Activated B cell treated with CpG ODN at 0.5 μM for 24 hours (primary cell): ENCODE results near the gene ASIC4. TPM values are rescaled to one million over a fixed set of nuclear protein-coding genes. Genes with fewer than 3 reads are reported as not detected.

ENCODE experiments used
- ATAC-seq: fragments of 200-7000 bp; cut with Tn5 transposase; one replicate; pipeline ENCODE4 v1.10.0; 2021; ENCODE audit warnings: low read depth, mild to moderate bottlenecking, moderate library complexity
- CTCF ChIA-PET: fragments of 350-600 bp; sonication (Branson Sonifier 250); formaldehyde crosslinking; loops from one replicate; lab custom pipeline; 2021; ENCODE audit warnings: antibody characterized with exemption; lab: Charles Lee
- POLR2A ChIA-PET: fragments of 350-600 bp; sonication (Branson Sonifier 250); formaldehyde crosslinking; loops from one replicate; lab custom pipeline; 2021; ENCODE audit warnings: antibody characterized with exemption; lab: Charles Lee
- DNase-seq: peaks from one replicate; pipeline ENCODE4 v3.0.0; 2022
- H3K27ac Mint-ChIP-seq: one replicate; pipeline ENCODE4 v1.8.0; 2020; ENCODE audit warnings: mixed read lengths
- H3K27me3 Mint-ChIP-seq: one replicate; pipeline ENCODE4 v1.8.0; 2021; ENCODE audit warnings: mixed read lengths
- H3K36me3 Mint-ChIP-seq: one replicate; pipeline ENCODE4 v1.8.0; 2021; ENCODE audit warnings: low read depth, mixed read lengths
- H3K4me1 Mint-ChIP-seq: one replicate; pipeline ENCODE4 v1.8.0; 2021; ENCODE audit warnings: mixed read lengths
- H3K4me3 Mint-ChIP-seq: one replicate; pipeline ENCODE4 v1.8.0; 2020; ENCODE audit warnings: mild to moderate bottlenecking, mixed read lengths
- H3K9me3 Mint-ChIP-seq: one replicate; pipeline ENCODE4 v1.8.0; 2020; ENCODE audit warnings: mixed read lengths
- intact Hi-C: fragments of 100-400 bp; cut with micrococcal nuclease; formaldehyde crosslinking; loops from one replicate; pipeline ENCODE4 v1.15.1; 2024
- total RNA-seq: library from RNA; stranded (reverse); gene quantifications from 2 replicates; pipeline ENCODE4 v1.2.3, GENCODE V29; 2022
- TF ChIP-seq, protein P1 (sequence below): fragments of 200-600 bp; IDR thresholded peaks from one replicate; pipeline ENCODE4 v1.8.0; 2022; ENCODE audit warnings: antibody characterized with exemption, mild to moderate bottlenecking

ASIC4 gene
- total RNA-seq, 1 donor from 2014 or later: not detected

DNA sequence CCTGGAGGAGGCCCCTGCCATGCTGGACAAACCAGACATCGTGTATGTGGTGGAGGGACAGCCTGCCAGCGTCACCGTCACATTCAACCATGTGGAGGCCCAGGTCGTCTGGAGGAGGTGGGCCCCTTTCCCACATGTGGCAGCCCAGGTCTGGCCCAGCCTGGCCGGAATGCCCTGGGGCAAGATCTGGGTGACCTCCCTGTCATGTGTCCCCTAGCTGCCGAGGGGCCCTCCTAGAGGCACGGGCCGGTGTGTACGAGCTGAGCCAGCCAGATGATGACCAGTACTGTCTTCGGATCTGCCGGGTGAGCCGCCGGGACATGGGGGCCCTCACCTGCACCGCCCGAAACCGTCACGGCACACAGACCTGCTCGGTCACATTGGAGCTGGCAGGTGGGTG lies 40.8 kb upstream of the ASIC4 start:
- H3K27ac Mint-ChIP-seq: no peak overlapping the region
- POLR2A ChIA-PET: no interaction called here
- DNase-seq (no peak), ATAC-seq (no peak)
- H3K9me3 Mint-ChIP-seq: no peaks in the 10 kb centered on the region
- TF ChIP-seq, protein P1, sequence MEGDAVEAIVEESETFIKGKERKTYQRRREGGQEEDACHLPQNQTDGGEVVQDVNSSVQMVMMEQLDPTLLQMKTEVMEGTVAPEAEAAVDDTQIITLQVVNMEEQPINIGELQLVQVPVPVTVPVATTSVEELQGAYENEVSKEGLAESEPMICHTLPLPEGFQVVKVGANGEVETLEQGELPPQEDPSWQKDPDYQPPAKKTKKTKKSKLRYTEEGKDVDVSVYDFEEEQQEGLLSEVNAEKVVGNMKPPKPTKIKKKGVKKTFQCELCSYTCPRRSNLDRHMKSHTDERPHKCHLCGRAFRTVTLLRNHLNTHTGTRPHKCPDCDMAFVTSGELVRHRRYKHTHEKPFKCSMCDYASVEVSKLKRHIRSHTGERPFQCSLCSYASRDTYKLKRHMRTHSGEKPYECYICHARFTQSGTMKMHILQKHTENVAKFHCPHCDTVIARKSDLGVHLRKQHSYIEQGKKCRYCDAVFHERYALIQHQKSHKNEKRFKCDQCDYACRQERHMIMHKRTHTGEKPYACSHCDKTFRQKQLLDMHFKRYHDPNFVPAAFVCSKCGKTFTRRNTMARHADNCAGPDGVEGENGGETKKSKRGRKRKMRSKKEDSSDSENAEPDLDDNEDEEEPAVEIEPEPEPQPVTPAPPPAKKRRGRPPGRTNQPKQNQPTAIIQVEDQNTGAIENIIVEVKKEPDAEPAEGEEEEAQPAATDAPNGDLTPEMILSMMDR: no peak
- no peaks in the 10 kb centered on the region for H3K36me3 Mint-ChIP-seq
- no peak overlapping the region for H3K4me3 Mint-ChIP-seq
- H3K4me1 Mint-ChIP-seq: peaks cover 2% of the 10 kb centered on the region
- intact Hi-C loops: no loop called here
- CTCF ChIA-PET: no interaction called here
- H3K27me3 Mint-ChIP-seq: peaks cover 26% of the 10 kb centered on the region

DNA sequence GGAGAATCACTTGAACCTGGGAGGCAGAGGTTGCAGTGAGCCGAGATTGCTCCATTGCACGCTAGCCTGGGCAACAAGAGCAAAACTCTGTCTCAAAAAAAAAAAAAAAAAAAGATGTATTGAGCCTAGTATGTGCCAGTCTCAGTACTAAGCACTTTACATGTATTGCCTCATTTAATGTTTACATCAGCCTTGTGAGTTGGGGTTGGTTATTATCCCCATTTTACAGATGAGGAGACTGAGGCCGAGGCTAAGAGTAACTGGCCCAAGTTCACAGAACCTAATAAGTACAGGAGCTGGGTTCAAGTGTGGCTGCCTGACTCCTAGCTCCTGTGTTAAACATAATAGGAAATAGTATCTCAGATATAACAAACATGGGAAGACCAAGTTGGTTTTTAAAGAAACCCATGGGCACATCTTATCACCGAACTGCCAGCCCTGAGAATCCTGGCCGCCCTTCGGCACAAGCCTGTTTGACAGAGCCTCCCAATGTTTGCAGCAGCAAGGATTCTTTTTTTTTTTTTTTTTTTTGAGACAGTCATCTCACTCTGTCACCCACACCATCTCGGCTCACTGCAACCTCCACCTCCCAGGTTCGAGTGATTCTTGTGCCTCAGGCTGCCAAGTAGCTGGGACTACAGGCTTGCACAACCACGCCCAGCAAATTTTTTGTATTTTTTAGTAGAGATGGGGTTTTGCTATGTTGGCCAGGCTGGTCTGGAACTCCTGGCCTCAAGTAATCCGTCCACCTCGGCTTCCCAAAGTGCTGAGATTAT lies 39.8 kb upstream of the ASIC4 start:
- DNase-seq (no peak), ATAC-seq (no peak)
- Mint-ChIP-seq H3K27ac (no peak overlapping the region), H3K9me3 (no peaks in the 10 kb centered on the region), H3K4me1 (peaks cover 2% of the 10 kb centered on the region), H3K27me3 (peaks cover 29% of the 10 kb centered on the region), H3K36me3 (no peaks in the 10 kb centered on the region), H3K4me3 (no peak overlapping the region)
- ChIA-PET CTCF (interaction anchor here (3.0 kb wide), 1 partner anchor 56 kb away, joined by 9 read pairs; no protein-coding TSS in a partner anchor), POLR2A (no interaction called here)
- intact Hi-C loops: no loop called here
- TF ChIP-seq, protein P1: no peak

DNA sequence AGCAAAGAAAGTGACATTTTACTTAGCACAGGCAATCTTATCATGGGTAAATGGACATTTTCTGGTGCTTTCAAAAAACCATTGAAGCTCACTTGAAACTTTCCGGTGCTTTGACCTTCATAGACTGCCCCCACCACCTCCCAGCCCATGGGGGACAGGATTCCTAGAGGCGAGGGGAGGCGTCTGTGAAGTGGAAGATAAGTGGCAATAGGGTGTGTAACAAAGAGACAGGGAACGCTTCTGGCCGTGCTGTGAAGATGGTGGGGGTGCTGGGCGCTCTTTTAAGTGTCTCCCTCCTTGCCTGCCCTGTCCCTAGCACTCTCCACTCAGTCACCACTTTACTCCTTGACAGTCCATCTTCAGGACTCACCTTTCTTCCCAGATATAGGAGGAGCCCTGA lies 39.0 kb upstream of the ASIC4 start:
- intact Hi-C loops: no loop called here
- Mint-ChIP-seq H3K27ac (no peak overlapping the region), H3K4me3 (no peak overlapping the region), H3K27me3 (peaks cover 32% of the 10 kb centered on the region), H3K36me3 (no peaks in the 10 kb centered on the region), H3K4me1 (peaks cover 2% of the 10 kb centered on the region), H3K9me3 (no peaks in the 10 kb centered on the region)
- DNase-seq (no peak), ATAC-seq (no peak)
- POLR2A ChIA-PET: no interaction called here
- CTCF ChIA-PET: interaction anchor here (3.0 kb wide), 1 partner anchor 55 kb away, joined by 9 read pairs; no protein-coding TSS in a partner anchor
- TF ChIP-seq, protein P1: no peak

DNA sequence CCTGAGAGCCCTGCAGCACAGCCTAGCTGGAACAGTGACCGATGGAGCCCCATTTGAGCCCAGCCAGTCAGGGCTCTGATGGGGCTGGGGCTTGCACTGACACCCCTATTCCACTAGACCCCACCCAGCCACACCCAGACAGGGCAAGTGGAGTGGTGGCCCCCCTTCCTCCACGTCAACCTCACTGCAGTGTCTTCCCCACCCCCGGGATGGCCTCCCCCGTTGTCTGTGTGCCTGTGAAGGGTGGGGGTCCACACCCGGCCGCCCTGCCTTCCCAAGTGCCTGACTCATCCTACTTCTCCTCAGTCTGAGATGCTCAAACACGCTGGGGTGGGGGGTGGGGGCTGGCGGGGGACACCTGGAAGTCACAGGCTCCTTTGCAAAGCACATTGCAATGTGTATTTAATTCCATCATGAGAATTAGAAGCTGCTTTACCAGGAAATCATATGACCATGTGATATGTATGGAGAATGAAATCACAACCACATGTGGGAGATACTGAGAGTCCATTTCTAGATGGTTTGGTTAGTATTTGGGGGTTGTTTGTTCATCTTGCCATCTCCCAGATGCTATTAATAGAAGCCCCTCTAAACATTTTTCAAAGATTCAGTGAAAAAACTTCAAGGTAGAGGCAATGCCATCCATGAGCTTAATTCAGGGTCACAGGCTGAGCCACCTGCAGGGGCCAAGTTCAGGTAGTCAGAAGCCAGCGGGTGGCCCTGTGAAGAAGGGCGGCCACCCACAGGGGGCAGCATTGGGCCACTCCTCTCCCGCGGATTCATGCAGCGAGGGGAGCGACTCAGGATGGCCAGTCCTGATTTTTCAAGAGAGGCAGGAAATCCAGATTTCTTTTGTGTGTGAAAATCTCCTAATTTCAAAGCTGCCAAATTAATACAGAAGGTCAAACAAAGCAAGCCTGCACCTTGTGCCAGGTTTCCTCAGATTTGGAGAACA lies 38.3 kb upstream of the ASIC4 start:
- H3K4me1 Mint-ChIP-seq: peaks cover 2% of the 10 kb centered on the region
- no peak for ATAC-seq
- POLR2A ChIA-PET: no interaction called here

More for the DNA sequence above, 38.3 kb upstream of the ASIC4 start:
- H3K9me3 Mint-ChIP-seq: no peaks in the 10 kb centered on the region
- no peak for DNase-seq
- H3K4me3 Mint-ChIP-seq: no peak overlapping the region
- H3K36me3 Mint-ChIP-seq: no peaks in the 10 kb centered on the region
- TF ChIP-seq, protein P1: no peak
- peaks cover 37% of the 10 kb centered on the region for H3K27me3 Mint-ChIP-seq
- intact Hi-C loops: loop anchor here (1.0 kb wide), 1 partner anchor 54 kb away; no protein-coding TSS in a partner anchor
- CTCF ChIA-PET: interaction anchor here (3.0 kb wide), 1 partner anchor 54 kb away, joined by 9 read pairs; no protein-coding TSS in a partner anchor
- no peak overlapping the region for H3K27ac Mint-ChIP-seq
